C4-2B (cell line): Measurements from ENCODE around the gene VEGFC.

Experiments
- ZFX ChIP-seq: fragments of 450-650 bp; IDR thresholded peaks from 2 replicates; pipeline ENCODE4 v1.6.1; 2017
- TF ChIP-seq, protein P1 (sequence below): fragments of 450-650 bp; conservative IDR thresholded peaks from 2 replicates; pipeline ENCODE4 v1.5.1; 2017; ENCODE audit warnings: mild to moderate bottlenecking

DNA sequence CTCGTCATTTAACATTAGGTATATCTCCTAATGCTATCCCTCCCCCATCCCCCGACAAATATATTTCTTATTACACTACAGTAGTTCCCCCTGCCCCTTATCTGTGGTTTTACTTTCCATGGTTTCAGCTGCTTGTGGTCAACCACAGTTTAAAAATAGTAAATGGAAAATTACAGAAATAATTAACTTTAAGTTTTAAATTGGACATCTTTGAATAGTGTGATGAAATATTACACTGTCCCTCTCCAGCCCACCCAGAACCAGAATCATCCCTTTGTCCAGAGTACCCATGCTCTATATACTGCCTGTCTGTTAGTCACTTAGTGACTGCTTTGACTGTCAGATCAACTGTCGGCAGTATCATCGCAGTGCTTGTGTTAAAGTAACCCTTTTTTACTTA is 47.4 kb upstream of the VEGFC start:
- TF ChIP-seq, protein P1, sequence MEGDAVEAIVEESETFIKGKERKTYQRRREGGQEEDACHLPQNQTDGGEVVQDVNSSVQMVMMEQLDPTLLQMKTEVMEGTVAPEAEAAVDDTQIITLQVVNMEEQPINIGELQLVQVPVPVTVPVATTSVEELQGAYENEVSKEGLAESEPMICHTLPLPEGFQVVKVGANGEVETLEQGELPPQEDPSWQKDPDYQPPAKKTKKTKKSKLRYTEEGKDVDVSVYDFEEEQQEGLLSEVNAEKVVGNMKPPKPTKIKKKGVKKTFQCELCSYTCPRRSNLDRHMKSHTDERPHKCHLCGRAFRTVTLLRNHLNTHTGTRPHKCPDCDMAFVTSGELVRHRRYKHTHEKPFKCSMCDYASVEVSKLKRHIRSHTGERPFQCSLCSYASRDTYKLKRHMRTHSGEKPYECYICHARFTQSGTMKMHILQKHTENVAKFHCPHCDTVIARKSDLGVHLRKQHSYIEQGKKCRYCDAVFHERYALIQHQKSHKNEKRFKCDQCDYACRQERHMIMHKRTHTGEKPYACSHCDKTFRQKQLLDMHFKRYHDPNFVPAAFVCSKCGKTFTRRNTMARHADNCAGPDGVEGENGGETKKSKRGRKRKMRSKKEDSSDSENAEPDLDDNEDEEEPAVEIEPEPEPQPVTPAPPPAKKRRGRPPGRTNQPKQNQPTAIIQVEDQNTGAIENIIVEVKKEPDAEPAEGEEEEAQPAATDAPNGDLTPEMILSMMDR, result no peak
- TF ChIP-seq ZFX, result no peak
